Right ventricle myocardium inferior (tissue), 1 donor: ENCODE results near the gene RCC1. TPM values are rescaled to one million over a fixed set of nuclear protein-coding genes. Genes with fewer than 3 reads are reported as not detected.
"Not testable (repeated sequence)": the region's sequence is repeated elsewhere in the genome, so short reads cannot be mapped to it uniquely, and the experiment has no call there.

Experiments
- ATAC-seq: fragments of 200-7000 bp; cut with Tn5 transposase; one replicate; pipeline ENCODE4 v1.9.1; 2020; ENCODE audit warnings: mild to moderate bottlenecking, moderate library complexity
- DNase-seq: peaks from one replicate; pipeline ENCODE4 v3.0.0; 2021; ENCODE audit errors: missing footprints
- intact Hi-C: fragments of 100-400 bp; cut with DNase I; formaldehyde crosslinking; loops from one replicate; pipeline ENCODE4 v1.11.0; 2022
- total RNA-seq: library from RNA; stranded (reverse); fragmentation: NEBNext Ultra II Directional; extraction: Animal tissue kit (Norgen Biotek cat#: 25700); gene quantifications from one replicate; pipeline ENCODE4 v1.2.1, GENCODE V29; 2021
- donor health status: DM: no; HTN: yes; CAD: no; lungs with severe emphysema.

RCC1 gene
- total RNA-seq, 1 donor from 2014 or later, result 8.5 TPM

- DNase-seq (no peak), ATAC-seq (no peak)
- intact Hi-C loops, result no loop called here
Observed at GRCh38 chr1:28535180-28535579, 29.3 kb downstream of the RCC1 start.

- peak; percentile 42 for ATAC-seq
- intact Hi-C loops, result no loop called here
- DNase-seq, result no peak
Observed at GRCh38 chr1:28537457-28538199, 31.8 kb downstream of the RCC1 start.

GRCh38 chr1:28538286-28538685, 32.4 kb downstream of the RCC1 start:
- no peak for ATAC-seq
- no peak for DNase-seq
- intact Hi-C loops, result no loop called here

GRCh38 chr1:28540651-28541050, 34.8 kb downstream of the RCC1 start:
- DNase-seq (no peak), ATAC-seq (no peak)
- intact Hi-C loops, result no loop called here

- intact Hi-C loops, ATAC-seq, DNase-seq: not testable (repeated sequence)
Observed at GRCh38 chr1:28541414-28542015, 35.7 kb downstream of the RCC1 start.

GRCh38 chr1:28545246-28545628, 39.4 kb downstream of the RCC1 start:
- ATAC-seq (no peak), DNase-seq (no peak)
- intact Hi-C loops, result no loop called here

- no peak for ATAC-seq
- intact Hi-C loops, result no loop called here
- DNase-seq, result no peak
Observed at GRCh38 chr1:28548318-28548717, 42.5 kb downstream of the RCC1 start.

- DNase-seq (no peak), ATAC-seq (no peak)
- intact Hi-C loops, result no loop called here
Observed at GRCh38 chr1:28551381-28551780, 45.5 kb downstream of the RCC1 start.

- intact Hi-C loops, result loop anchor here (1.0 to 2.0 kb wide), 3 partner anchors 28 to 48 kb away; no protein-coding TSS in a partner anchor
- peak; percentile 99 for ATAC-seq
- peak; percentile 98 for DNase-seq
Observed at GRCh38 chr1:28552758-28553663, 47.2 kb downstream of the RCC1 start, which contains the start of gene TRNAU1AP. Gene TRNAU1AP, plus strand, starts transcription at chr1:28553085. Its CDS starts 26 bp downstream, at chr1:28553111.

GRCh38 chr1:28560886-28561285, 55.0 kb downstream of the RCC1 start:
- ATAC-seq, result no peak
- intact Hi-C loops, result no loop called here

GRCh38 chr1:28564310-28564709, 58.5 kb downstream of the RCC1 start:
- intact Hi-C loops, result no loop called here

More at GRCh38 chr1:28560886-28561285, 55.0 kb downstream of the RCC1 start:
- DNase-seq, result no peak

GRCh38 chr1:28565040-28565439, 59.2 kb downstream of the RCC1 start:
- no peak for ATAC-seq
- DNase-seq, result no peak
- intact Hi-C loops, result no loop called here

More at GRCh38 chr1:28564310-28564709, 58.5 kb downstream of the RCC1 start:
- DNase-seq (no peak), ATAC-seq (no peak)

- no peak for ATAC-seq
- intact Hi-C loops, result no loop called here
- DNase-seq, result no peak
Observed at GRCh38 chr1:28565726-28566125, 59.9 kb downstream of the RCC1 start.

- DNase-seq, result no peak
- ATAC-seq, result no peak
- intact Hi-C loops, result no loop called here
Observed at GRCh38 chr1:28566931-28567330, 61.1 kb downstream of the RCC1 start.

- ATAC-seq, result no peak
- intact Hi-C loops, result no loop called here
Observed at GRCh38 chr1:28571911-28572310, 66.1 kb downstream of the RCC1 start.

GRCh38 chr1:28572891-28573290, 67.0 kb downstream of the RCC1 start:
- DNase-seq, intact Hi-C loops, ATAC-seq: not testable (repeated sequence)

More at GRCh38 chr1:28571911-28572310, 66.1 kb downstream of the RCC1 start:
- DNase-seq, result no peak

GRCh38 chr1:28573564-28573963, 67.7 kb downstream of the RCC1 start:
- intact Hi-C loops, result no loop called here
- ATAC-seq (no peak), DNase-seq (no peak)

- intact Hi-C loops, result no loop called here
- DNase-seq, result no peak
- no peak for ATAC-seq
Observed at GRCh38 chr1:28577052-28577678, 71.3 kb downstream of the RCC1 start.
